ENCODE measurements around the gene GTF3C1. TPM values are rescaled to one million over a fixed set of nuclear protein-coding genes. Genes with fewer than 3 reads are reported as not detected.

The GTF3C1 gene
- total and polyA plus RNA-seq, 2 of the 13 experiments (the other 11 are each of a cell fraction or from before 2014, with no cell fraction given): 29.2 to 72.7 TPM

GRCh38 chr16:27579087-27579980 lies 29.6 kb upstream of the GTF3C1 start (continued):
- TF ChIP-seq HOXA5 (CRISPR knock-in tag; IDR thresholded peaks at IDR 0.05) (0 out of 2 replicates have a peak, but pooled peaks have one; percentile 59), CEBPG (CRISPR knock-in tag; IDR thresholded peaks at IDR 0.05) (peak; percentile 24; the same call in 1 of the 2 replicates), SMC3 (IDR thresholded peaks at IDR 0.05; ENCODE audit: low read length) (0 out of 2 replicates have a peak, but pooled peaks have one; percentile 14), PAX8 (CRISPR knock-in tag; IDR thresholded peaks at IDR 0.05; ENCODE audit: borderline replicate concordance) (no peak), ZNF792 (CRISPR knock-in tag; IDR thresholded peaks at IDR 0.05) (peak; percentile 88; the same call in 1 of the 2 replicates), PRMT3 (CRISPR knock-in tag; IDR thresholded peaks at IDR 0.05; ENCODE audit: borderline replicate concordance, low read depth) (no peak), ZMYM4 (CRISPR knock-in tag; IDR thresholded peaks at IDR 0.05) (peak; percentile 26; the same call in 1 of the 2 replicates), TFAP4 (IDR thresholded peaks at IDR 0.05; ENCODE audit: borderline replicate concordance, low read depth) (peak; percentile 89; the same call in 1 of the 2 replicates), ZNF672 (CRISPR knock-in tag; IDR thresholded peaks at IDR 0.05) (no peak), CHCHD3 (CRISPR knock-in tag; IDR thresholded peaks at IDR 0.05) (no peak), MXD3 (CRISPR knock-in tag; IDR thresholded peaks at IDR 0.05) (no peak), FOXC1 (CRISPR knock-in tag; IDR thresholded peaks at IDR 0.05; ENCODE audit: borderline replicate concordance) (peak; percentile 17; the same call in 1 of the 2 replicates), THAP11 (CRISPR knock-in tag; IDR thresholded peaks at IDR 0.05) (peak; percentile 56; the same call in 1 of the 2 replicates), BORCS8-MEF2B (CRISPR knock-in tag; IDR thresholded peaks at IDR 0.05) (no peak), SIX1 (CRISPR knock-in tag; IDR thresholded peaks at IDR 0.05; ENCODE audit: borderline replicate concordance) (peak; percentile 69; the same call in 1 of the 2 replicates), POLR2A (IDR thresholded peaks at IDR 0.05; ENCODE audit: insufficient read depth in 1 of 2, low read depth in 2 of 2, low read length in 2 of 2) (peak; percentile 24 to 63; a peak in 2 of 4 replicates), TERF1 (CRISPR knock-in tag; IDR thresholded peaks at IDR 0.05) (no peak), SSRP1 (CRISPR knock-in tag; IDR thresholded peaks at IDR 0.05) (no peak), ZFP36 (IDR thresholded peaks at IDR 0.05; ENCODE audit: borderline replicate concordance, low read depth, low read length, partially characterized antibody) (no peak), HOXA7 (CRISPR knock-in tag; IDR thresholded peaks at IDR 0.05) (no peak)
- TF ChIP-seq, protein P1, sequence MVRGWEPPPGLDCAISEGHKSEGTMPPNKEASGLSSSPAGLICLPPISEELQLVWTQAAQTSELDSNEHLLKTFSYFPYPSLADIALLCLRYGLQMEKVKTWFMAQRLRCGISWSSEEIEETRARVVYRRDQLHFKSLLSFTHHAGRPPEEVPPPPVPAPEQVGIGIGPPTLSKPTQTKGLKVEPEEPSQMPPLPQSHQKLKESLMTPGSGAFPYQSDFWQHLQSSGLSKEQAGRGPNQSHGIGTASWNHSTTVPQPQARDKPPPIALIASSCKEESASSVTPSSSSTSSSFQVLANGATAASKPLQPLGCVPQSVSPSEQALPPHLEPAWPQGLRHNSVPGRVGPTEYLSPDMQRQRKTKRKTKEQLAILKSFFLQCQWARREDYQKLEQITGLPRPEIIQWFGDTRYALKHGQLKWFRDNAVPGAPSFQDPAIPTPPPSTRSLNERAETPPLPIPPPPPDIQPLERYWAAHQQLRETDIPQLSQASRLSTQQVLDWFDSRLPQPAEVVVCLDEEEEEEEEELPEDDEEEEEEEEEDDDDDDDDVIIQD (CRISPR knock-in tag; IDR thresholded peaks at IDR 0.05; ENCODE audit: low read depth): peak; percentile 42; the same call in 1 of the 2 replicates
- TF ChIP-seq, protein P2, sequence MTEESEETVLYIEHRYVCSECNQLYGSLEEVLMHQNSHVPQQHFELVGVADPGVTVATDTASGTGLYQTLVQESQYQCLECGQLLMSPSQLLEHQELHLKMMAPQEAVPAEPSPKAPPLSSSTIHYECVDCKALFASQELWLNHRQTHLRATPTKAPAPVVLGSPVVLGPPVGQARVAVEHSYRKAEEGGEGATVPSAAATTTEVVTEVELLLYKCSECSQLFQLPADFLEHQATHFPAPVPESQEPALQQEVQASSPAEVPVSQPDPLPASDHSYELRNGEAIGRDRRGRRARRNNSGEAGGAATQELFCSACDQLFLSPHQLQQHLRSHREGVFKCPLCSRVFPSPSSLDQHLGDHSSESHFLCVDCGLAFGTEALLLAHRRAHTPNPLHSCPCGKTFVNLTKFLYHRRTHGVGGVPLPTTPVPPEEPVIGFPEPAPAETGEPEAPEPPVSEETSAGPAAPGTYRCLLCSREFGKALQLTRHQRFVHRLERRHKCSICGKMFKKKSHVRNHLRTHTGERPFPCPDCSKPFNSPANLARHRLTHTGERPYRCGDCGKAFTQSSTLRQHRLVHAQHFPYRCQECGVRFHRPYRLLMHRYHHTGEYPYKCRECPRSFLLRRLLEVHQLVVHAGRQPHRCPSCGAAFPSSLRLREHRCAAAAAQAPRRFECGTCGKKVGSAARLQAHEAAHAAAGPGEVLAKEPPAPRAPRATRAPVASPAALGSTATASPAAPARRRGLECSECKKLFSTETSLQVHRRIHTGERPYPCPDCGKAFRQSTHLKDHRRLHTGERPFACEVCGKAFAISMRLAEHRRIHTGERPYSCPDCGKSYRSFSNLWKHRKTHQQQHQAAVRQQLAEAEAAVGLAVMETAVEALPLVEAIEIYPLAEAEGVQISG (CRISPR knock-in tag; IDR thresholded peaks at IDR 0.05): peak; percentile 72

Measured in HepG2 (cell line).